ENCODE data around the gene C2orf42. TPM values are rescaled to one million over a fixed set of nuclear protein-coding genes. Genes with fewer than 3 reads are reported as not detected.

The C2orf42 gene
- total RNA-seq (2022; extraction: Qiagen RNA extraction): 7.6 to 8.5 TPM (median 8.2 TPM) in 5 replicates

DNA sequence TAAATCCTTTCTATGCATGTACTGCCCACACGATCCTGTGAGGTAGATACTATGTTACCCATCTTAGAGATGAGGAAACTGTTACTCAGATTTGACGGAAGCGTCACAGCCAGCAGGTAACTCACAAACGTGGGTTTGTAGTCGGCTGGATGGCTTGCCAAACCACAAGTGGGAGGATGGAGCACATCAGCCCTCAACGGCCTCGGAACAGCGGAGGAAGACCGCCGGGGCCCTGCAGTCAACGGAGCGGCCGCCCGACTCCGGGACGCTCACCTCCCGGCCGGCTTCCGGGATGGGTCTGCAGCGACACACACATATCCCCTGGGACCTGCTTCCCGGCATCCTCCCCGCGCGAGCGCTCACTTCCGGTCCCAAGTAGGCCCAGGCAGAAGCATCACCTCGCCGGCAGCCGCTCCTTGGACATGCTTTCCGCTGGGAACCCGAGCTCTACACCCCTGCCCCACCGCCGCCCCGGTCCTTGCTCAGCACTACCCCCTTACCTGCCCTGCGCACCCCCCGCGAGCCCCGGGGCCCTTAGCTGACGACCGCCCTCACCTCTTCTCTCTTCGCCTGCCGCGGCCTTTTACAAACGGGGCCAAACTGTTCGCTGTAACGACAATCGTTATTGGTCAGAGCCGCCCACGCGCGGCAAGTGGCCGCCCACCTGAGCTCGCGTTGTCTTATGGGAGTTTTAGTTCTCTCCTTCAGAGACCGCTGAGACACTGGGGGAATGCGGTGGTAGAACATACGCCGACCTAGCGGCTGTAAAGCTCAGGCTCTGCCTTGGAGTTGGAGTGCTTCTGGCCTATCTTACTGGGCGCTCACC lies at the start of gene C2orf42:
TSS of gene C2orf42 (minus strand) at position 602 of the 826 bp plus-strand sequence. CDS start 9,034 bp downstream, outside the sequence.

Other genes with a start within 250 kb of the C2orf42 start
- 0.14 to 0.43 TPM (median 0.23 TPM) in 5 replicates for gene ASPRV1, start 229.4 kb downstream of the C2orf42 start, total RNA-seq (2022; extraction: Qiagen RNA extraction)
- gene PCBP1, start 103.5 kb downstream of the C2orf42 start, total RNA-seq (2022; extraction: Qiagen RNA extraction): 398 to 441 TPM (median 431 TPM) in 5 replicates
- gene TIA1, start 57.6 kb upstream of the C2orf42 start, total RNA-seq (2022; extraction: Qiagen RNA extraction): 37.2 to 55.3 TPM (median 50.0 TPM) in 5 replicates
- 31.4 to 47.8 TPM (median 43.2 TPM) in 5 replicates for gene PCYOX1, start 67.1 kb upstream of the C2orf42 start, total RNA-seq (2022; extraction: Qiagen RNA extraction)
- gene SNRPG, start 102.7 kb upstream of the C2orf42 start, total RNA-seq (2022; extraction: Qiagen RNA extraction): 318 to 410 TPM (median 360 TPM) in 5 replicates
- gene FAM136A, start 111.0 kb upstream of the C2orf42 start, total RNA-seq (2022; extraction: Qiagen RNA extraction): 89.1 to 107 TPM (median 97.1 TPM) in 5 replicates

Measured in A549 treated with CORT108297 at 1 μM for 4 hours (cell line).